ENCODE measurements around the gene TDRD12.

TDRD12 gene, protein sequence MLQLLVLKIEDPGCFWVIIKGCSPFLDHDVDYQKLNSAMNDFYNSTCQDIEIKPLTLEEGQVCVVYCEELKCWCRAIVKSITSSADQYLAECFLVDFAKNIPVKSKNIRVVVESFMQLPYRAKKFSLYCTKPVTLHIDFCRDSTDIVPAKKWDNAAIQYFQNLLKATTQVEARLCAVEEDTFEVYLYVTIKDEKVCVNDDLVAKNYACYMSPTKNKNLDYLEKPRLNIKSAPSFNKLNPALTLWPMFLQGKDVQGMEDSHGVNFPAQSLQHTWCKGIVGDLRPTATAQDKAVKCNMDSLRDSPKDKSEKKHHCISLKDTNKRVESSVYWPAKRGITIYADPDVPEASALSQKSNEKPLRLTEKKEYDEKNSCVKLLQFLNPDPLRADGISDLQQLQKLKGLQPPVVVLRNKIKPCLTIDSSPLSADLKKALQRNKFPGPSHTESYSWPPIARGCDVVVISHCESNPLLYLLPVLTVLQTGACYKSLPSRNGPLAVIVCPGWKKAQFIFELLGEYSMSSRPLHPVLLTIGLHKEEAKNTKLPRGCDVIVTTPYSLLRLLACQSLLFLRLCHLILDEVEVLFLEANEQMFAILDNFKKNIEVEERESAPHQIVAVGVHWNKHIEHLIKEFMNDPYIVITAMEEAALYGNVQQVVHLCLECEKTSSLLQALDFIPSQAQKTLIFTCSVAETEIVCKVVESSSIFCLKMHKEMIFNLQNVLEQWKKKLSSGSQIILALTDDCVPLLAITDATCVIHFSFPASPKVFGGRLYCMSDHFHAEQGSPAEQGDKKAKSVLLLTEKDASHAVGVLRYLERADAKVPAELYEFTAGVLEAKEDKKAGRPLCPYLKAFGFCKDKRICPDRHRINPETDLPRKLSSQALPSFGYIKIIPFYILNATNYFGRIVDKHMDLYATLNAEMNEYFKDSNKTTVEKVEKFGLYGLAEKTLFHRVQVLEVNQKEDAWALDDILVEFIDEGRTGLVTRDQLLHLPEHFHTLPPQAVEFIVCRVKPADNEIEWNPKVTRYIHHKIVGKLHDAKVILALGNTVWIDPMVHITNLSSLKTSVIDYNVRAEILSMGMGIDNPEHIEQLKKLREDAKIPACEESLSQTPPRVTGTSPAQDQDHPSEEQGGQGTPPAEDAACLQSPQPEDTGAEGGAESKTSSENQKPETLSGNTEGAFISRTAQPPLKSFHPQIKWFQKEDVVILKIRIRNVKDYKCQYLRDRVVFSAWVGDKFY (N-terminal part only)

DNA sequence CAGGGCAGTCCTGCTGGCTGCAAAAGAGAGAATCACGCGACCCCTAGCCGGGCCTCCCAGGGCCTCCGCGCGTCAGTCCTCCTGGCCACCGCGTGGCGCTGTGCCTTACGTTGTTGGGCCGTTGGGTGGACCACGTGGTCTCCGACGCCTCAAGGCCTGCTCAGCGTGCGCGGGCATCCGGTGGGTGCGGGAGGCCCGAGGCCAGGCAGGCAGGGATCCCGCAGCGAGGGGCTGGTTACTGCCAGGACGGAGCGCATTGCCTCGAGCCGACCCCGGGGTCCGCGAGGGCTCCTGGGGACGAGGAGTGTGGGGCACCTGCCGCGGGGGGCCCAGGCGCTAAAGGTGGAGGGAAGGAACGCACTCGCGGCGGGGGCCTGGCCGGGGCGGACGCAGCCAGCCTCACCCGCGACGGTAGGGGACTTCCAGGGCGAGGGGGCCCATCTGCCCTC, at the start of gene TDRD12:
Gene TDRD12, plus strand, starts transcription at position 157 of the 449 bp plus-strand sequence. CDS start 306 bp downstream, outside the sequence.
- H3K27ac ChIP-seq = peak within 1 kb of the TSS; percentile 86
- TF ChIP-seq, protein P1, sequence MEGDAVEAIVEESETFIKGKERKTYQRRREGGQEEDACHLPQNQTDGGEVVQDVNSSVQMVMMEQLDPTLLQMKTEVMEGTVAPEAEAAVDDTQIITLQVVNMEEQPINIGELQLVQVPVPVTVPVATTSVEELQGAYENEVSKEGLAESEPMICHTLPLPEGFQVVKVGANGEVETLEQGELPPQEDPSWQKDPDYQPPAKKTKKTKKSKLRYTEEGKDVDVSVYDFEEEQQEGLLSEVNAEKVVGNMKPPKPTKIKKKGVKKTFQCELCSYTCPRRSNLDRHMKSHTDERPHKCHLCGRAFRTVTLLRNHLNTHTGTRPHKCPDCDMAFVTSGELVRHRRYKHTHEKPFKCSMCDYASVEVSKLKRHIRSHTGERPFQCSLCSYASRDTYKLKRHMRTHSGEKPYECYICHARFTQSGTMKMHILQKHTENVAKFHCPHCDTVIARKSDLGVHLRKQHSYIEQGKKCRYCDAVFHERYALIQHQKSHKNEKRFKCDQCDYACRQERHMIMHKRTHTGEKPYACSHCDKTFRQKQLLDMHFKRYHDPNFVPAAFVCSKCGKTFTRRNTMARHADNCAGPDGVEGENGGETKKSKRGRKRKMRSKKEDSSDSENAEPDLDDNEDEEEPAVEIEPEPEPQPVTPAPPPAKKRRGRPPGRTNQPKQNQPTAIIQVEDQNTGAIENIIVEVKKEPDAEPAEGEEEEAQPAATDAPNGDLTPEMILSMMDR (conservative IDR thresholded peaks at IDR 0.05) = no peak
- TF ChIP-seq ZFX (IDR thresholded peaks at IDR 0.05) = no peak

DNA sequence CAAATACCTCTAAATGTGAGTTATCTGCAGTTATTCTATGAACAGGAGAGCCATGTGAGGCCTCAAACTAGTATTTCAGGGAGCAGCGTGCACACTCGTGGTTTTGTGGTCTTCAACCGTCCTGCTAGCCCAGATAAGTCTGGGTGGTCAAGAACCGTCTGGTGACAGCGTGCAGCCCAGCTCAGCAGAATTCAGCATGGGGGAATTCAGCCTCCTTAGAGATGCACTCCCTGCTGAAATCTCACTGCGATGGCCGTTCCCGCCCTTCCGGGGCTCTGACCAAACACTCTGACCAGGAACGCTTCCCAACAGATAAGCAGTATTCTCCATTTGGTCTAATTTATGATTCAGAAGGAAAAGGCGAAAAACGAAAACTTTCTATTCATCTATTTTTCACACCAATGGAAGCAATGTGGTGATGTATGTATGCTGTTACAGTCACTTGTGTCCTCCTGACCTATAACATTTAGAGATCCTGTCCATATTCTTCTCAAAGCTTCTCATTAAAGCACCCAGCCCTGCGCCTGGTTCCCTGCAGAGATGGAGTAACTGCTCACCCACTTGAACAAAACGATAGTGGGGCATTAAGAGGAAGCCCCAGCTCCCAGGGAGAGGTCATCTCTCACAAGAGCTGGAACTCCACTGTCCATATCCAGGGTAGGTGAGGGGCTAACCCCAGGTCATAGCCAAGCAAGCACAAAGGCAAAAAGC, 47.5 kb upstream of the TDRD12 start:
- no peak for TF ChIP-seq ZFX (IDR thresholded peaks at IDR 0.05)
- TF ChIP-seq, protein P1 (conservative IDR thresholded peaks at IDR 0.05) = no peak
- H3K27ac ChIP-seq = no peak overlapping the region

GRCh38 chr19:32672841-32673240, 46.7 kb upstream of the TDRD12 start:
- H3K27ac ChIP-seq = no peak overlapping the region
- TF ChIP-seq, protein P1 (conservative IDR thresholded peaks at IDR 0.05) = no peak
- TF ChIP-seq ZFX (IDR thresholded peaks at IDR 0.05) = no peak

GRCh38 chr19:32673573-32673972, 46.0 kb upstream of the TDRD12 start:
- no peak overlapping the region for H3K27ac ChIP-seq
- TF ChIP-seq, protein P1 (conservative IDR thresholded peaks at IDR 0.05) = no peak
- no peak for TF ChIP-seq ZFX (IDR thresholded peaks at IDR 0.05)

- peak overlapping the region; percentile 84 for H3K27ac ChIP-seq
- peak; percentile 28; the same call in 1 of the 2 replicates for TF ChIP-seq ZFX (IDR thresholded peaks at IDR 0.05)
- TF ChIP-seq, protein P1 (conservative IDR thresholded peaks at IDR 0.05) = no peak
Measured at GRCh38 chr19:32674153-32674930, 45.2 kb upstream of the TDRD12 start.
